Left lobe of liver (tissue), 2 donors: Measurements from ENCODE around the gene P3H4. TPM values are rescaled to one million over a fixed set of nuclear protein-coding genes. Genes with fewer than 3 reads are reported as not detected.
"Not testable (repeated sequence)": the region's sequence is repeated elsewhere in the genome, so short reads cannot be mapped to it uniquely, and the experiment has no call there.

Experiments used
- ATAC-seq: fragments of 200-7000 bp; cut with Tn5 transposase; one replicate; pipeline ENCODE4 v1.9.1; 2020; ENCODE audit warnings: mild to moderate bottlenecking, moderate library complexity
- DNase-seq: peaks from one replicate; pipeline ENCODE4 v3.0.0-alpha.2; 2020; ENCODE audit warnings: low spot score
- total RNA-seq: library from RNA; stranded (reverse); gene quantifications from one replicate; pipeline ENCODE4 v1.2.1, GENCODE V29; 2021
- donor health status: DM: no; HTN: no; CAD: no; lungs with moderate emphysema.
- donor health status: DM: no; HTN: yes; CAD: no.

Gene P3H4, protein sequence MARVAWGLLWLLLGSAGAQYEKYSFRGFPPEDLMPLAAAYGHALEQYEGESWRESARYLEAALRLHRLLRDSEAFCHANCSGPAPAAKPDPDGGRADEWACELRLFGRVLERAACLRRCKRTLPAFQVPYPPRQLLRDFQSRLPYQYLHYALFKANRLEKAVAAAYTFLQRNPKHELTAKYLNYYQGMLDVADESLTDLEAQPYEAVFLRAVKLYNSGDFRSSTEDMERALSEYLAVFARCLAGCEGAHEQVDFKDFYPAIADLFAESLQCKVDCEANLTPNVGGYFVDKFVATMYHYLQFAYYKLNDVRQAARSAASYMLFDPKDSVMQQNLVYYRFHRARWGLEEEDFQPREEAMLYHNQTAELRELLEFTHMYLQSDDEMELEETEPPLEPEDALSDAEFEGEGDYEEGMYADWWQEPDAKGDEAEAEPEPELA
- total RNA-seq: 3.3 TPM

- DNase-seq (peak; percentile 80), ATAC-seq (peak; percentile 95)
Measured at GRCh38 chr17:41811549-41812380, at the start of gene P3H4. Gene P3H4 (minus strand): TSS chr17:41811949. CDS start chr17:41811915, 34 bp downstream.

DNA sequence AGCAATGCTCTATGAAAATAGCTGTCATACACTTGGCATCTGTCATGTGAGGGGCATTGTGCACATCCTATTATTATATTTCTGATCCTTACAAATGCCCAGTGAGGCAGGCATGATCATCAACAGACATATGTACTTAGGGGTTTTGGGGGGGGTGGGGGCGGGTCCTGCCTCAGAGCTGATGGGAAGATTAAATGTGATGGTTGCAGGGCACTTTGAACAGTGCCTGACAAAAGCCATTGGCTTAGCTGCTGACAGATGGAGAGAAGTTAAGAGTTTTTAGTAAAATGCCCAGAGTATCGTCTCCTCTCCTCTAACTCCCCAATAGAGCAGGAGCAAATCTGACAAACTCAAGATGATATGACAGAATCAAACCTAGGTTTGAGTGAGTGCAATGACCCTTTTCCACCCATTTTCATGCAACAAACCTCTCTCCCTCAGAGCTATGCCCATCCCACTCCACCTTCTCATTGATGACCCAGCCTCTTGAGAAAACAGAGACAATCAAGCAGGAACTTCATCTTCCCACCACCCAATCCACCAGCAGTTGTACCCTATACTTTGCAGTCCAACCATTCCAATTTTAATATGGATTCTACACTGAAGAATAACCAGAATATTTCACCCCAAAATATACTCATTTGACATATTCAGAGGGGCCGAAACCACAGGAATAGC is 48.6 kb upstream of the P3H4 start:
- DNase-seq (no peak), ATAC-seq (no peak)

GRCh38 chr17:41851382-41851781 is 39.6 kb upstream of the P3H4 start:
- DNase-seq, ATAC-seq: not testable (repeated sequence)

GRCh38 chr17:41849251-41849990 is 37.7 kb upstream of the P3H4 start:
- DNase-seq: no peak
- ATAC-seq: no peak

DNA sequence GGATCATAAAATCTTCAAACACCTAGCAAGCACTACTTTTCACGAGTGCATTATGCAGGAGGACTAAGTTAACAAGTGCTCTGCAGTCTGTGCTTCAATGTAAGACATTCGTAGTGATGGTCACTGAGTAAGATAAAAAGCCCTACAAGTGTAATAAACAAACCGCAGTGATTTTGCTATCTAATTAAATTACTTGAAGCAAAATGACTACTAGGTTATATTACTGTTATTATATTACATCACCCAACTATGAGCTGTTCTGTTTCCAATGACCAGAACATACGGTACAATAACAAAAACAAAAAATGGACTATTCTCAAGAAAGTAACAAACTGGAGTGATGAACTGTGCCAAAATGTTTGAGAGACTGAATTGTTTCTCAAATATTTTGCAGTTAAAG is 37.0 kb upstream of the P3H4 start:
- no peak for DNase-seq

GRCh38 chr17:41844971-41845370 is 33.2 kb upstream of the P3H4 start:
- DNase-seq (no peak), ATAC-seq (no peak)

More for the DNA sequence above, 37.0 kb upstream of the P3H4 start:
- no peak for ATAC-seq

DNA sequence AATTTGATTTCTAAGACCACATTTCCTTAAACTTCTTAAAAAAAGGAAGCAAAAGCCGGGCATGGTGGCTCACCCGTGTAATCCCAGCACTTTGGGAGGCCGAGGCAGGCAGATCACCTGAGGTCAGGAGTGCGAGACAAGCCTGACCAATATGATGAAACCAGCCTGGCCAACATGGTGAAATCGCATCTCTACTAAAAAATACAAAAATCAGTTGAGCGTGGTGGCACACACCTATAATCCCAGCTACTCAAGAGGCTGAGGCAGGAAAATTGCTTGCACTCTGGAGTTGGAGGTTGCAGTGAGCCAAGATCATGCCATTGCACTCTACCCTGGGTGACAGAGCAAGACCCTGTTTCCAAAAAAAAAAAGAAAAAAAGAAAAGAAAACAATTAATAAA is 29.0 kb upstream of the P3H4 start:
- ATAC-seq, DNase-seq: not testable (repeated sequence)

DNA sequence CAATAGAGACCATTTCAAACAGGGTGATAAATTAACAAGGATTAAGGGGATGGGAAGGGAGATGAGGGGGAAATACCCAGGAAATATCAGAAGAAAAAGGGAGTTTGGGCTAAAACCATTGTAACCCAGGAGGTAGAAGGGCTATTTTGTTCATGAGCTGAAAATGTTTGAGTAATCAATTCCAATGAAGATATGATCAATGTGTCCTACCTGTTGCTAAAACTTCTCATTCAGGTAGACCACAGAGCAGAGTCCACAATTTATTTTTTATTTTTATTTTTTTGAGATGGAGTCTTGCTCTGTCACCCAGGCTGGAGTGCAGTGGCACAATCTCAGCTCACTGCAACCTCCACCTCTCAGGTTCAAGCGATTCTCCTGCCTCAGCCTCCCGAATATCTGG is 27.7 kb upstream of the P3H4 start:
- not testable (repeated sequence) for DNase-seq, ATAC-seq

DNA sequence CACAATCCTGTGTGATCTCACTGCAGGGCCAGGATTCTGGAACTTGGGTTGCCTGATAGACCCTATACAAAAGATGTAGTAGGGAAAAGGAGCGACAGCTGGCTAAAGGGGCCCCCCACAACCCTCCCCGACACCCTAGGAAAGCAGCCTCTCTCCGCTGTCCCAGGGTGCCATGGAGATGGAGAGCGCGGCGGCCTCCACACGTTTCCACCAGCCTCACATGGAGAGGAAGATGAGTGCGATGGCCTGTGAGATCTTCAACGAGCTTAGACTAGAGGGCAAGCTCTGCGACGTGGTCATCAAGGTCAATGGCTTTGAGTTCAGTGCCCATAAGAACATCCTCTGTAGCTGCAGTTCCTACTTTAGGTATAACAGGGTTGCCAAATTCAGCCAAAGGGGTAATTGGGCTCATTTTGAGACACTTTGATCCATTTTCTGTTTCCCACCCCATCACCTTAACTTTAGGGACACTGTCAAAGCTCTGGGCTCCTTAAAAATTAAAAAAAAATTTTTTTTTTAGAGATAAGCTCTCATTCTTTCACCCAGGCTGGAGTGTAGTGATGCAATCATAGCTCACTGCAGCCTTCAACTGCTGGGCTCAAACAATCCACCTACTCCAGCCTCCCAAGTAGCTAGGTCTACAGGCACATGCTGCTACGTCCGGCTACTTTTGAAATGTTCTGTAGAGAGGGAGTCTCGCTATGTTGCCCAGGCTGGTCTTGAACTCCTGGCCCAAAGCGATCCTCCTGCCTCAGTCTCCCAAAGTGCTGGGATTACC is 26.2 kb upstream of the P3H4 start, which contains the start of gene KLHL10:
TSS of gene KLHL10 (plus strand) at position 65 of the 778 bp plus-strand sequence. CDS start at position 173, 108 bp downstream.
- ATAC-seq (no peak), DNase-seq (no peak)

DNA sequence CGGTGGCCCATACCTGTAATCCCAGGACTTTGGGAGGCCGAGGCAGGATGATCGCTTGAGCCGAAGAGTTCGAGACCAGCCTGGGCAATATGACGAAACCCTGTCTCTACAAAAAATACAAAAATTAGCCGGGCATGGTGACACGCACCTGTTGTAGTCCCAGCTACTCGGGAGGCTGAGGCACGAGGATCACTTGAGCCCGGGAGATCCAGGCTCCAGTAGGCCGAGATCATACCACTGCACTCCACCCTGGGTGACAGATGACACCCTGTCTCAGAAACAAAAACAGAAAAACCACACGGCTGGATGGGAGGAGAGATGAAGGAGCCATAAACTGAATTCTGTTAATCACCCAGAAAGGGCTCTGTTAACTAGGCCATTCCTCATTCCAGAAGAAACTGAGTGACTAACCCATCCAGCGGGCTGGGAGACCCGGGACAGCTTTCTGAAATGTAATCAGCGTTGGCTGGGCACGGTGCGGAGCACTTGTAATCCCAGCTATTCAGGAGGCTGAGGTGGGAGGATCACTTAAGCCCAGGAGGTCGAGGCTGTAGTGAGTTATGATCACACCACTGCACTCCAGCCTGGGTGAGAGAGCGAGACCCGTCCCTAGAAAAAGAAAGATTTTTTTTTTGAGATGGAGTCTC is 24.9 kb upstream of the P3H4 start:
- DNase-seq: no peak
- no peak for ATAC-seq

DNA sequence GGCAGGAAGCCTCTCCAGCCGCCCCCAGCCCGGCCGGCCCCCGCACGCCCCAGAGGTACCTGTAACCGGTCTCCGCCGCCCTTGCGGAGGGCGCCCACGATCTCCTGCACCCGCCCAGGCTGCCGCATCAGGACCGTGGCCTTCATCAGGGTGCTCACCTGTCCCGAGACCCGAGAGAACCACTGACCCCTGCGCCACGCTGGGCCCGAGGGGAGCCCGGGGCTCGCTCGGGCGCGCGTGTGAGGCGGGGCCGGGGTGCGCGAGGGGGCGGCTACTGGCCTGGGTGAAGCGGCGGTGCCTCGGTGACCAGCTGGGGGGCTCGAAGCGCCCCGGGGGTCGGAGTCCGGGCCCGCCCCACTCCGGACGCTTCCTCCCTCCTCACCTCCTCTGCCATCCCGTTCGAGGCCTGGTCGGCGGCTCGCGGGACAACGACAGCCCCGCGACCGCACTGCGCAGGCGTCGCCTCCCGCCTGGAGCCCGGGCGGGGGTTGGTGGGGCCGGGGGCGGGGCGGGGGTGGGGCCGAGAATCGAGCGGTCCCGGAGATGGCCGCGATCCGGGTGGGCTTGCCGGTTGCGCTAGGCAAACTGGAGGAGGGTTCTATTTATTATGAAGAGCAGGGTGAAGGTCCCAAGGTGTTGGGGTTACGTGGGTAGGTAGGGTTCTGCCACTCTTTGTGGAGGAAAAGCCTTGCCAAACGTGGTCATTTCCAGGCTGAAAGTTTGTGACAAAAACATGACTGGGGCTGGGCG is 24.2 kb upstream of the P3H4 start, which contains the start of gene NT5C3B:
TSS of gene NT5C3B (minus strand) at position 433 of the 750 bp plus-strand sequence. CDS start at position 394, 39 bp downstream.
- ATAC-seq (peak; percentile 96), DNase-seq (peak; percentile 68)

DNA sequence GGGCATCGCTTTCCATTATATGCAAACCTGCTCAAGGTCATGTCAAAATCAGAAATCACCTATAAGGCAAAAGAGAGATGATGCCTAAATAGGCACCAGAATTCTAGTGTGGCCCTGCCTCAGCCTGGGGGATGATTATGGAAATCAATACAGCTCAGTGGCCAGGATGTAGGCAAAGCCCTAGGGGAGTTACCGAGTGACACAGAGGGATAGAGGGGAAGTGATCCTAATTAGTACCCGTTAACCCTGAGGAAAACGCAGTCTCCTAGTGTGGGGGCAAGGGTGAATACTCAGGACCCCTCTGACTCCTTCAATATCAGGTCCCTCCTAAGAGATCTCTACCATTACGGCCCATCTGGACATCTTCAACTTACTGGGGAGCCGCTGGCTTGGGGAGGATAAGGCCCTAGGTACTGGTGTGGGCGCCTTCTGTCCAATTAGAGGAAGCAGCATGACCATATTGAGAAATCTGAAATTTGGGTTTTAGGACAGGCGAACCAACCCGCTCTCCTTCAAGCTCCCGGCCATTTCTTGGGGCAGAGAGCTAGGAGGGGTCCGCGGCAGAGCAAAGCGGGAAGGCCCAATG is 23.6 kb upstream of the P3H4 start:
- ATAC-seq (peak; percentile 61), DNase-seq (no peak)

DNA sequence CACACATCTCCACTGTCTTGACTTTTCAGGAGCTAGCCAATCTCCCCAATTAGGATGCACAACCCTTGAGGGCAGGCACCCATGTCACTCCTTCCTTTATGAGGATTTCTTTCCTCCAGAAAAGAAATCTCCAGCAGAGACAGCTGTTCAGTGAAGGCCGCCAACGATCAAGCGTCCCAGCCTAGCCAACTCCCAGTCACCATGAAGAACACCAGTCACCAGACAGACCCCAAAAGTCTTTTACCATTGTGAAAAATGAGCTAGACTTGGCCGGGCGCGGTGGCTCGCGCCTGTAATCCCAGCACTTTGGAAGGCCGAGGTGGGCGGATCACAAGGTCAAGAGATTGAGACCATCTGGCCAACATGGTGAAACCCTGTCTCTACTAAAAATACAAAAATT is 18.2 kb upstream of the P3H4 start:
- DNase-seq, ATAC-seq: not testable (repeated sequence)

DNA sequence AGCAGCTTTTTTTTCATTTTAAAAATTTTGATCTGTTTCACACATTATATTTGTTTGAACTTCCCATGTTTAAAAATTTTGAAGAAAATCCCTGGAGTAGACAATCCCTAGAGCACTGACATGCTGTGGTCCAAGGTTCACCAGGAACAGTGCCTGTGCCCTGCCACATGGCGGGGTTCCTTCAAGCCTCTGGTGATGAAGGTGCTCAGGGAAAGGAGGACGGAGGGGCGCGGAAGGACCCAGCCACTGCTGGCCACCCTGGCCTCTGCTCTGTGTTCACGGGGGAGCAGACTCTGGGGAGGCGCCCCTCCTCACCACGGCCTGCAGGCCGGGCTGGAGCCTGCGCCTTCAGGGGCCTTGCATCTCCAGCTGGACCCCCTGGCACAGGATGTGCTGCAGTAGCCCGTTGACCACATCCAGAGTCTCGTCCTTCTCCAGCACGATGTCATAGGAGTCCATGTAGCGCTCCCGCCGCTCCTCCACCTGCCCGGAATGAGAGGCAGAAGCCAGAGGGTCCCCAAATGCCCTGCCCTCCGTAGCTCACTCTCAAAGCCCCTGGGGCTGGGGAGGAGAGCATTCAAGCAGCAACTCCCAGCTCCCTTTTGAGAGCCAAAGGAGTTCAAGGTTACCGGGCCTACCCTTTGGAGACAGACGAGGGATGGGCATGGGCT is 13.6 kb upstream of the P3H4 start:
- no peak for DNase-seq

GRCh38 chr17:41824086-41824485 is 12.3 kb upstream of the P3H4 start:
- DNase-seq (no peak), ATAC-seq (no peak)

More for the DNA sequence above, 13.6 kb upstream of the P3H4 start:
- ATAC-seq: peak; percentile 36

DNA sequence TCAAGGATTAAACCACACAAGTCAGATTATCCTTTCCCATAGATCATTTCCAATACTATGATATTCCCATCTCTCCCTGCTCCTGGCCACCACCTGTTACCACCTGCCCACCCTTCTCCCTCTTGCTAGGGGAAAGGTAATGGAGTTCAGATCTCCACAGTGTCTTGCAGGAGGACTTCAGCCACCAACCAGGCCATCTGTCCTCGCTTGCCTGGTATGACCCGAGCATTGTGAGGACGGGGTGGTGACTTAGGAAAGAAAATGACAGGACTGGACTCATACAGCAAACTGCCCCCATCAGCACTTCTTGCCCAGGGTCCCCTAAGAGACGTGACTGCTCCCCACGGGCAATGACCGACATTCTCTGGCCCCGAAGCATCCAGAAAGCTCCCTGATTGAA is 11.8 kb upstream of the P3H4 start:
- no peak for DNase-seq
- no peak for ATAC-seq

GRCh38 chr17:41823141-41823524 is 11.4 kb upstream of the P3H4 start:
- ATAC-seq (no peak), DNase-seq (no peak)
